K562 (cell line): ENCODE data around the gene ZNF275. TPM values are rescaled to one million over a fixed set of nuclear protein-coding genes. Genes with fewer than 3 reads are reported as not detected.

ENCODE experiments used
- ATAC-seq: fragments of 200-7000 bp; cut with Tn5 transposase; 3 replicates; pipeline ENCODE4 v1.9.1; 2020; ENCODE audit warnings: moderate library complexity
- BruUV-seq: library from RNA; stranded (reverse); fragments of 400-500 nt; replicated peaks from 2 replicates; lab custom pipeline; 2021; lab: Mats Ljungman, UMichigan
- CTCF ChIA-PET: fragments of 300-600 bp; formaldehyde crosslinking; extraction: SDS; loops from one replicate; lab custom pipeline; 2021; ENCODE audit warnings: low intra/inter-chr PET ratio; lab: Yijun Ruan, JAX
- POLR2A ChIA-PET: fragments of 300-600, 350-650 bp; sonication (Branson Sonifier 250); formaldehyde crosslinking; extraction: SDS; loops from one replicate; lab custom pipeline; 2021; ENCODE audit warnings: antibody characterized with exemption, inconsistent platforms; lab: Yijun Ruan, JAX
- DNase-seq, 4 experiments: peaks; one replicate each; pipeline versions ENCODE4 v3.0.0 to v3.0.0-alpha.2; 2011 to 2018; ENCODE audit warnings: low spot score in 3 of 4, mixed read lengths in 3 of 4; ENCODE audit errors: extremely low read depth in 1 of 4
- FAIRE-seq: peaks from 2 replicates; lab custom pipeline; 2011; peaks lifted over from hg19 to GRCh38; lab: Jason Lieb, UNC
- H2AFZ ChIP-seq: 2 replicates; pipeline ENCODE4 v1.6.0; 2011; ENCODE audit warnings: low read depth, low read length, control low read depth, inconsistent platforms
- H3K27ac ChIP-seq: fragments of 200-600 bp; 3 replicates; pipeline ENCODE4 v1.8.0; 2011; ENCODE audit warnings: low read depth, mild to moderate bottlenecking, control low read depth, inconsistent platforms, low read length, moderate library complexity, mixed read lengths; ENCODE audit errors: extremely low read depth
- H3K27me3 ChIP-seq, 2 experiments: fragments of 300-600 bp in 1 of 2; 2 replicates in 1 of 2; 3 replicates in 1 of 2; pipeline versions ENCODE4 v1.6.0 to v1.8.0; 2011; ENCODE audit warnings: inconsistent platforms in 2 of 2, low read length in 2 of 2, mild to moderate bottlenecking in 1 of 2, mixed read lengths in 1 of 2, moderate library complexity in 1 of 2; ENCODE audit not compliant: control insufficient read depth in 2 of 2, insufficient read depth in 2 of 2
- H3K36me3 ChIP-seq: fragments of 300-600 bp; 3 replicates; pipeline ENCODE4 v1.8.0; 2011; ENCODE audit warnings: mild to moderate bottlenecking, low read length, inconsistent platforms; ENCODE audit not compliant: control insufficient read depth, insufficient read depth
- H3K4me1 ChIP-seq, 2 experiments: fragments of 200-600 bp in 1 of 2; replicated peaks in 1 of 2; 2 replicates in 1 of 2; 3 replicates in 1 of 2; pipeline versions ENCODE4 v1.5.1 to v1.8.0; 2011; ENCODE audit warnings: inconsistent platforms in 2 of 2, low read length in 2 of 2, mild to moderate bottlenecking in 1 of 2, mixed read lengths in 1 of 2, moderate library complexity in 1 of 2; ENCODE audit not compliant: control insufficient read depth in 2 of 2, insufficient read depth in 2 of 2
- H3K4me2 ChIP-seq: 2 replicates; pipeline ENCODE4 v1.6.1; 2011; ENCODE audit warnings: low read length, control low read depth, inconsistent platforms, mixed read lengths; ENCODE audit not compliant: insufficient read depth
- H3K4me3 ChIP-seq: fragments of 200-600 bp; sonication (generic), shearing (Covaris generic); 2 replicates; pipeline ENCODE4 v1.5.1; 2016; ENCODE audit warnings: control low read depth, inconsistent platforms
- H3K79me2 ChIP-seq: fragments of 200-600 bp; 3 replicates; pipeline ENCODE4 v1.8.0; 2011; ENCODE audit warnings: low read length, inconsistent platforms; ENCODE audit not compliant: control insufficient read depth, insufficient read depth
- H3K9ac ChIP-seq, 2 experiments: 2 replicates each; pipeline versions ENCODE4 v1.6.0 to v1.6.1; 2011; ENCODE audit warnings: low read depth in 2 of 2, low read length in 2 of 2, control low read depth in 1 of 2, inconsistent platforms in 1 of 2, mild to moderate bottlenecking in 1 of 2, mixed read lengths in 1 of 2; ENCODE audit not compliant: insufficient read depth in 1 of 2
- H3K9me1 ChIP-seq: one replicate; pipeline ENCODE4 v1.6.0; 2011; ENCODE audit warnings: inconsistent platforms, mild to moderate bottlenecking, low read length, moderate library complexity; ENCODE audit not compliant: control insufficient read depth, insufficient read depth
- H3K9me3 ChIP-seq: replicated peaks from 2 replicates; pipeline ENCODE4 v1.5.1; 2011; ENCODE audit warnings: low read depth, low read length, inconsistent platforms; ENCODE audit not compliant: control insufficient read depth, insufficient read depth
- H4K20me1 ChIP-seq: replicated peaks from 2 replicates; pipeline ENCODE4 v1.6.1; 2011; ENCODE audit warnings: low read length, inconsistent platforms, mixed read lengths; ENCODE audit not compliant: control insufficient read depth, insufficient read depth
- BHLHE40 ChIP-seq: IDR thresholded peaks from 2 replicates; pipeline ENCODE4 v1.6.1; 2011; ENCODE audit warnings: low read length, improper control_type of control experiment
- ELF4 ChIP-seq: fragments of 450-650 bp; formaldehyde crosslinking; IDR thresholded peaks from 2 replicates; pipeline ENCODE4 v1.4.0; 2022; ENCODE audit warnings: missing genetic modification characterization
- ETV1 ChIP-seq: fragments of 450-650 bp; conservative IDR thresholded peaks from 2 replicates; pipeline ENCODE4 v1.6.1; 2016; ENCODE audit warnings: missing genetic modification characterization, control low read depth, low read depth, missing compliant biosample characterization
- FOXJ2 ChIP-seq: fragments of 200-800 bp; sonication (Bioruptor generic); IDR thresholded peaks from 2 replicates; pipeline ENCODE4 v1.6.1; 2016; ENCODE audit warnings: missing genetic modification characterization, missing compliant biosample characterization
- HCFC1 ChIP-seq: IDR thresholded peaks from 2 replicates; pipeline ENCODE4 v1.6.1; 2012; ENCODE audit warnings: low read depth, low read length, improper control_type of control experiment
- NR3C1 ChIP-seq: sonication (generic); formaldehyde crosslinking; IDR thresholded peaks from 2 replicates; pipeline ENCODE4 v1.8.1; 2022; ENCODE audit warnings: missing genetic modification reagents
- PHF21A ChIP-seq: fragments of 450-650 bp; IDR thresholded peaks from 2 replicates; pipeline ENCODE4 v1.6.1; 2017; ENCODE audit warnings: low read depth, borderline replicate concordance
- RBFOX2 ChIP-seq: fragments of 200-400 bp; formaldehyde crosslinking; IDR thresholded peaks from 2 replicates; pipeline ENCODE4 v1.6.1; 2017; ENCODE audit warnings: low read depth, mild to moderate bottlenecking, low read length, moderate library complexity
- RBM17 ChIP-seq: fragments of 200-400 bp; formaldehyde crosslinking; IDR thresholded peaks from 2 replicates; pipeline ENCODE4 v1.6.1; 2017; ENCODE audit warnings: low read depth, mild to moderate bottlenecking, low read length, borderline replicate concordance
- SRSF9 ChIP-seq: fragments of 200-400 bp; formaldehyde crosslinking; IDR thresholded peaks from 2 replicates; pipeline ENCODE4 v1.6.1; 2017; ENCODE audit warnings: low read depth, low read length, borderline replicate concordance
- STAG1 ChIP-seq: sonication (generic); formaldehyde crosslinking; IDR thresholded peaks from 2 replicates; pipeline ENCODE4 v1.5.0; 2020; ENCODE audit warnings: missing genetic modification reagents, borderline replicate concordance
- ZNF165 ChIP-seq: fragments of 250-450 bp; sonication (Bioruptor Pico); IDR thresholded peaks from 2 replicates; pipeline ENCODE4 v1.4.0; 2020; ENCODE audit warnings: borderline replicate concordance
- WGBS: fragments of 100-300 bp; shearing (Covaris generic); methylation state at CpG from one replicate; pipeline ENCODE4 v1.1.6; 2016; ENCODE audit warnings: low coverage, mixed read lengths; ENCODE audit not compliant: insufficient coverage; ENCODE audit errors: missing lambda C conversion rate; 5-methylcytosine and 5-hydroxymethylcytosine counted together
- in situ Hi-C: fragments of 300-500 bp; cut with MboI; formaldehyde crosslinking; loops from 4 replicates; pipeline ENCODE4 v1.15.0; 2018; ENCODE audit warnings: inconsistent platforms, mixed read lengths
- intact Hi-C: fragments of 100-400 bp; cut with micrococcal nuclease; formaldehyde crosslinking; loops from 2 replicates; pipeline ENCODE4 v1.14.2; 2022
- polyA plus RNA-seq, 8 experiments: library from polyadenylated mRNA; depleted of rRNA in 4 of 8; stranded (reverse) in 5 of 8; unstranded in 3 of 8; fragments of >200 nt; fragmentation: Nextera tagmentation in 2 of 8; fragmentation: Illumina TruSeq in 1 of 8; extraction: Ambion mirVana in 2 of 8; extraction: Trizol in 1 of 8; gene quantifications; 2 replicates each; pipeline versions ENCODE4 v1.2.1 to v1.2.3, GENCODE V29; 2011 to 2014; ENCODE audit warnings: inconsistent platforms in 1 of 8, missing spikeins in 1 of 8
- total RNA-seq, 7 experiments: library from RNA; depleted of rRNA in 6 of 7; stranded (reverse); fragments of >200 nt in 6 of 7; fragmentation: Illumina TruSeq in 2 of 7; extraction: Trizol in 2 of 7; gene quantifications; 2 replicates each; pipeline versions ENCODE4 v1.2.1 to v1.2.3, GENCODE V29; 2011 to 2021; ENCODE audit warnings: low replicate concordance in 1 of 7
- TF ChIP-seq, protein P1 (sequence below): fragments of 250-450 bp; sonication (Bioruptor Pico); IDR thresholded peaks from 2 replicates; pipeline ENCODE4 v1.5.0; 2021; ENCODE audit warnings: mild to moderate bottlenecking, borderline replicate concordance
- TF ChIP-seq, protein P2 (sequence below): fragments of 250-450 bp; sonication (Bioruptor Pico); IDR thresholded peaks from 2 replicates; pipeline ENCODE4 v1.8.0; 2021; ENCODE audit warnings: moderate library complexity, mild to moderate bottlenecking, inconsistent platforms

Gene ZNF275
- total and polyA plus RNA-seq, 9 of the 15 experiments (the other 6 are each of a cell fraction or from before 2014, with no cell fraction given), result 2.1 to 19.1 (median 12.0) TPM

DNA sequence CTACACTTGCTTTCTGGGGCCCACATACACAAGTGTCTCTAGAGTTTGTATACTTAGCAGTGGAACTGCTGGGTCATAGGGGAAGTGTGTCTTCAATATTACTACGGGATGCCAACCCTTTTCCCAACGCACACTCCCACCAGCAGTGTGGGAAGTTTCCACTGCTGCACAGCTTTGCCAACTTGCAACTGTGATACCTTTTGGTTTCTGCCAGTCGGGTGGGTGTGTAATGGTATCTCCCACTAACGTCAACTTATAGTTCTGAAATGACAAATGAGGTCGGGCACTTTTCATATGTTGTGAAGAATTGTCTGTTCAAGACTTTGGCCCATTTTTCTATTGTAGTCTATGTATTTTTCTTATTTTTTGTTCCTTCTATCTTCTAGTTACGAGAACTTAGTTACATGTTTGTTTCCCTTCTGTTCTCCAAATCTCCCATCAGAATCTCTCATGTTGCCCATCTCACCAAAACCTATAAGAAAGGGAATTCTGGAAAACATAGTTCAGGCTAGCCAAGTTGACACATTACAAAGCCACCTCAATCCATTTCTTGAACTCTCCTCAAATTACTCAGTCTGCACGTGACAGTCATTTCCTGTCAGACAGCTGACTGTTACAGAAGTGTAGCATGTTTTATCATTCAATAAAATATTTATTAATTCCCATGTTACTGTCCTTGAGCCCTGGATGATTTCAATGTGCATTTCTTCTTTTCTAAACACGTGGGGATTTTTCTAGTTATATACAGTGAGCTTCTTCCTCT, 36.5 kb downstream of the ZNF275 start (continued):
- TF ChIP-seq ETV1 (tag) (0 out of 2 replicates have a peak, but pooled peaks have one; percentile 17), RBM17 (no peak), SRSF9 (no peak), BHLHE40 (0 out of 2 replicates have a peak, but pooled peaks have one; percentile 17)
- TF ChIP-seq, protein P1, sequence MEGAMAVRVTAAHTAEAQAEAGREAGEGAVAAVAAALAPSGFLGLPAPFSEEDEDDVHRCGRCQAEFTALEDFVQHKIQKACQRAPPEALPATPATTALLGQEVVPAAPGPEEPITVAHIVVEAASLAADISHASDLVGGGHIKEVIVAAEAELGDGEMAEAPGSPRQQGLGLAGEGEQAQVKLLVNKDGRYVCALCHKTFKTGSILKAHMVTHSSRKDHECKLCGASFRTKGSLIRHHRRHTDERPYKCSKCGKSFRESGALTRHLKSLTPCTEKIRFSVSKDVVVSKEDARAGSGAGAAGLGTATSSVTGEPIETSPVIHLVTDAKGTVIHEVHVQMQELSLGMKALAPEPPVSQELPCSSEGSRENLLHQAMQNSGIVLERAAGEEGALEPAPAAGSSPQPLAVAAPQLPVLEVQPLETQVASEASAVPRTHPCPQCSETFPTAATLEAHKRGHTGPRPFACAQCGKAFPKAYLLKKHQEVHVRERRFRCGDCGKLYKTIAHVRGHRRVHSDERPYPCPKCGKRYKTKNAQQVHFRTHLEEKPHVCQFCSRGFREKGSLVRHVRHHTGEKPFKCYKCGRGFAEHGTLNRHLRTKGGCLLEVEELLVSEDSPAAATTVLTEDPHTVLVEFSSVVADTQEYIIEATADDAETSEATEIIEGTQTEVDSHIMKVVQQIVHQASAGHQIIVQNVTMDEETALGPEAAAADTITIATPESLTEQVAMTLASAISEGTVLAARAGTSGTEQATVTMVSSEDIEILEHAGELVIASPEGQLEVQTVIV (CRISPR knock-in tag), result no peak
- TF ChIP-seq, protein P2, sequence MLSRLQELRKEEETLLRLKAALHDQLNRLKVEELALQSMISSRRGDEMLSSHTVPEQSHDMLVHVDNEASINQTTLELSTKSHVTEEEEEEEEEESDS (CRISPR knock-in tag), result no peak

DNA sequence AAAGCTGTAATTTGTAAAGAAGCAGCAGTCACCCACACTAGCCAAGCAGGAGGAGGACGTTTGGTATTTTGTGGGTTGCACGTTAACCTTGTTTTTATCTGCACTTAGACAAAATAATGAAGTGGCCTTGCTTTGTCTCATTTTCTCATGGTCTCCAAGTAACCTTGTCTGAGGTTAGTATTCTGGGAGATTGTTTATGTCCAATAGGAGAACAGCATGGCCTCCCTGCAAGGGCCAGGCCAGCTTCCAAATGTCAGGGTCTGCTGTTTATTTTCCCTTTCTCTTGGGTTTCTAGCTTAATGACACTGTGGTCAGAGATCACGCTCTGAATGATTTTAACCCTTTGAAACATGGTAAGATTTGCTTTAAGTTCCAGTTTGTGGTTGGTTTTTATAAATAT, 37.3 kb downstream of the ZNF275 start:
- Histone ChIP-seq H3K4me1 (no peaks in the 10 kb centered on the region; a peak in 1 of 5 replicates), H3K4me2 (no peak overlapping the region), H3K27ac (no peak overlapping the region), H3K9me1 (no peaks in the 10 kb centered on the region), H3K79me2 (no peaks in the 10 kb centered on the region), H3K36me3 (no peaks in the 10 kb centered on the region), H3K27me3 (no peaks in the 10 kb centered on the region), H3K4me3 (no peak overlapping the region), H2AFZ (peak overlapping the region; percentile 59; the same call in 1 of the 2 replicates), H3K9me3 (no peaks in the 10 kb centered on the region), H4K20me1 (no peaks in the 10 kb centered on the region), H3K9ac (no peak overlapping the region)
- DNase-seq, result no peak
- in situ Hi-C loops (no loop called here), intact Hi-C loops (no loop called here)
- TF ChIP-seq NR3C1 (no peak), HCFC1 (no peak), RBFOX2 (no peak), PHF21A (no peak), ZNF165 (CRISPR knock-in tag) (no peak), FOXJ2 (tag) (no peak), STAG1 (CRISPR knock-in tag) (no peak), ELF4 (CRISPR knock-in tag) (no peak)
- BruUV-seq, result no TSS peak
- ChIA-PET CTCF (no interaction called here), POLR2A (interaction anchor here (1.2 kb wide), 1 partner anchor 25 kb away, joined by 3 read pairs; no protein-coding TSS in a partner anchor)
- WGBS, result 35% methylated on average over 3 of the region's 3 CpGs
- no peak for ATAC-seq
- no peak for FAIRE-seq
